Subcutaneous abdominal adipose tissue (tissue), 5 donors: ENCODE measurements around the gene ARSG.
"Not testable (repeated sequence)": the region's sequence is repeated elsewhere in the genome, so short reads cannot be mapped to it uniquely, and the experiment has no call there.

Experiments used
- H3K27ac ChIP-seq: one replicate; pipeline ENCODE4 v1.7.0; 2013; ENCODE audit warnings: low read depth, mild to moderate bottlenecking, inconsistent platforms, low read length, moderate library complexity
- H3K27me3 ChIP-seq, 5 donors: one replicate each; pipeline ENCODE4 v1.7.0; 2013; ENCODE audit warnings: low read length in 5 of 5, inconsistent platforms in 1 of 5; ENCODE audit not compliant: control insufficient read depth in 5 of 5, insufficient read depth in 4 of 5
- H3K36me3 ChIP-seq, 5 donors: one replicate each; pipeline ENCODE4 v1.7.0; 2013; ENCODE audit warnings: low read length in 5 of 5; ENCODE audit not compliant: control insufficient read depth in 5 of 5, insufficient read depth in 5 of 5
- H3K4me1 ChIP-seq, 5 donors: one replicate each; pipeline ENCODE4 v1.7.0; 2013; ENCODE audit warnings: low read length in 5 of 5, mild to moderate bottlenecking in 3 of 5, moderate library complexity in 1 of 5; ENCODE audit not compliant: control insufficient read depth in 5 of 5, insufficient read depth in 5 of 5
- H3K4me3 ChIP-seq, 5 donors: one replicate each; pipeline ENCODE4 v1.7.0; 2013; ENCODE audit warnings: low read length in 5 of 5, low read depth in 1 of 5
- H3K9ac ChIP-seq, 5 donors: one replicate each; pipeline ENCODE4 v1.7.0; 2013; ENCODE audit warnings: low read length in 5 of 5, mild to moderate bottlenecking in 4 of 5, moderate library complexity in 3 of 5
- H3K9me3 ChIP-seq, 5 donors: one replicate each; pipeline ENCODE4 v1.7.0; 2013; ENCODE audit warnings: low read length in 5 of 5; ENCODE audit not compliant: control insufficient read depth in 5 of 5
- donor health status: healthy.
- donor health status: healthy.
- donor health status: healthy.
- donor health status: healthy.
- donor health status: healthy.

ARSG gene

DNA sequence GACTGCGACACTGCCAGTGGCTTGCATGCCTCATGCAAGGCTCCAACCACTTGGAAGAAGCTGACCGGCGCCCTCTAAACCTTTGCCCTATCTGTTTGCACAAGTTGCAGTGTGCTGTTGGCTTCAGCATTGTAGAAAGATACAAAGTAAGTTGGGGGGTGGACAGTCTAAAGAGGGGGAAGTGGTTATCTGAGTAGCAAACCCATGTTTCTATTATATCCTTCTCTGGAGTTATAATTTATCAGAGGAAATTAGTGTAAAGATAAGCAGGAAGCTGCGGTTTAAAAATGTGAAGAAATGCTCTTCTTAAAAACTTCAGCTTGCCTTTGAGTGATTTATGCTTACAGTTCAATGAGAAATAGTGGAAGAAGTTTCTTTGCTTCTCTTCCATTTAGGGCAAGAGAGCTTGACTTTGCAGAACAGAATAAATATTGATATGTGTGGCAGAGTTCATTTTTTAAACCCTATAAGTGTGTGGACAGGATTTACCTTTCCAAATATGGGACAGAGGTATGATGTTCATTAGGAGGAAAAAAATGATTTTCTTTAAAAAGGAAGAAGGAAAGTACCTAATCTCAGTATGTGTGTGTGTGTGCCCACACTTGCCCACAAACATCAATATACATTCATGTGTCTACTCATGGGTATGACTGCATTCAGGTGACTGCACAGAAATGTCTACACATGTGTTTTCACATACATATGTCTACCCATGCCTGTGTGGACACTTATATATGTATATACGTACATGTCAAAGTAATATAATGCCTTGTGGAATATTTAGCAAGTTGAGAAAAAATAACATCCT lies 35.4 kb upstream of the ARSG start:
- Histone ChIP-seq H3K9ac (no peak overlapping the region), H3K27me3 (no peaks in the 10 kb centered on the region), H3K9me3 (no peaks in the 10 kb centered on the region), H3K4me1 (peaks cover 0 to 36% (median 25%) of the 10 kb centered on the region in 5 donors), H3K4me3 (no peak overlapping the region), H3K36me3 (peaks cover 0 to 31% (median 19%) of the 10 kb centered on the region in 5 donors), H3K27ac (peak overlapping the region; percentile 2)

DNA sequence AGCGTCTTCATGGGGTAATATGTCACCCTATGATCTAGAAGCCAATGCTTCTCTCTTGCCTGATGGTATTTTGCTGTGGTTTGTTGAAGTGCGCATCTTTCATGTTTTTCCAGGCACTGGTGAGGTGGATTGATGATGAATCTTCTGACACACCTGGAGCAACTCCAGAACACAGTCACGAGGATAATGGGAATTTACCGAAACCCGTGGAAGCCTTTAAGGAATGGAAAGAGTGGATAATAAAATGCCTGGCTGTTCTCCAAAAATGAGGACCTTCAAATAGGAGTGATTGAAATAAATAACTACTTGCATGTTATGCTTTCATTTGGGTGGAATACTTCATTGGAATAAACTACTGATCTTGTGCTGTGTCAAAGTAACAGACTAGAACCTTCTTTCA lies 34.6 kb upstream of the ARSG start:
- not testable (repeated sequence) for H3K4me3 ChIP-seq, H3K27ac ChIP-seq, H3K9ac ChIP-seq, H3K27me3 ChIP-seq, H3K9me3 ChIP-seq
- Histone ChIP-seq H3K4me1 (peaks cover 0 to 36% (median 25%) of the 10 kb centered on the region in 5 donors), H3K36me3 (peaks cover 0 to 26% (median 19%) of the 10 kb centered on the region in 5 donors)

DNA sequence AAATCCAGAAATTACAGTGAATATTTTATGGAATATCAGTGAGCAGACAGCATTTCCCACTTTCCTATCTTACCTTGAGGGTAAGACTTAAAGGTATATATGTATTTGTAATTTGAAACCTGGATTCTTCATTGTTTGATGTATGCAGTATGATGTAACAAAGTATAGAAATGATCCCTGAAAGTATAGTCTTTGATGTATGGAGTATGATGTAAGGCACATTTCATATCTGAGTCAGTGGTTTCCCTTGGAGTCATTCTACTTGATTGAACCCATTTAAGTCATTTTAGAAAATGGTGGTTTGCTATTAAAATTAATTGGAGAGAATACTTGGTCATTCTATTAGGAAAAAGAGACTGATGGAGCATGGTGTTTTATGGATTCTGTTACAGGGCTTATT lies 33.4 kb upstream of the ARSG start:
- Histone ChIP-seq H3K4me3 (no peak overlapping the region), H3K9ac (no peak overlapping the region), H3K4me1 (peaks cover 0 to 37% (median 25%) of the 10 kb centered on the region in 5 donors), H3K36me3 (peaks cover 0 to 21% (median 19%) of the 10 kb centered on the region in 5 donors), H3K9me3 (no peaks in the 10 kb centered on the region), H3K27me3 (no peaks in the 10 kb centered on the region), H3K27ac (no peak overlapping the region)

DNA sequence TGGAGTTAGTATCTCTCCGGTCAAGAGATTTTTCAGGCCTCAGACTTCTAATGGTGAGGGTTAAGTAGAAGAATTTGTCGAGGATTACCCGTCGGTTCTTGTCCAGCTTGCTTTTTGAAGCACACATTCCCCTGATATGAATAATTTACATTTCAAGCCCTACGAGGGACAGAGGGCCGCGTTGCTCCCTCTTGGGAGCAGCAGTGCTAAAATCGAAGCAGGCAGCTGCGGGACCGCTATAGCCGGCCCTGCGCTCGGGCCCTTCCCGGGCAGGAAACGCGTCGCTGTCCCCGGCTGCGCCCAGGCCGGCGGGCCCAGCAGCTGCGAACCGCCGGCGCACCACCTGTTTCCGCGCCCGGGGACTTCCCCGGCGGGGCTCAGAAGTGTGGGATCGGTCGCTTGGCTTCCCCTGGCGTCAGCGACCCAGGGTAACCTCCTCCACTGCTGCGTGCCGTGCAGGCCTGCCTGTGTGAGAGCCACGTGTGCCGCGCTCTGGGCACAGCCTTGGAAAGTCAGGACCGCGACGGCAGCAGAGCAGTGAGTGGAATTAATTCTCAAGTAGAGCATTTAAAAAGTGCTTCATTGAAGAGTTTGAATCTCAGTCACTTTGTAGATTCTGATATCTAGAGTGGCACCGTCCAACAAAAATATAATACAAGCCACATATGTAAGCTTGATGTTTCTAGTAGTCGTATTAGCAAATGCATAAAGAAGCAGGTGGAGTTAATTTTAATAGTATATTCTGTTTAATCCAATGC lies 32.2 kb upstream of the ARSG start:
- H3K27ac ChIP-seq: not testable (repeated sequence)

DNA sequence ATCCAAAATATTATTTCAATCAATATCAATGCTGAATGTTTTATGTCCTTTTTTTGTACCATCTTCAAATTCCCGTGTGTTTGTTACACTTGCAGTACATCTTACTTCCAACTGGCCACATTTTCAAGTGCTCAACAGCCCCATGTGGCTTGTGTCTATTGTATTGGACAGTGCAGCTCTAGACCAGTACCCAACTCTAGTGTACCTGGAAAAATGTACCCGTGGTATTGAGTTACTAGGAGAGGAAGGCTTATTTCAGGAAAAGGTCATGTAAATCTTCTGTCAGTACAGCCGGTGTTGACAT lies 31.7 kb upstream of the ARSG start:
- not testable (repeated sequence) for H3K9me3 ChIP-seq, H3K27me3 ChIP-seq, H3K9ac ChIP-seq, H3K4me3 ChIP-seq, H3K27ac ChIP-seq
- Histone ChIP-seq H3K4me1 (peaks cover 0 to 34% (median 24%) of the 10 kb centered on the region in 5 donors), H3K36me3 (peaks cover 0 to 16% (median 13%) of the 10 kb centered on the region in 5 donors)

More for the DNA sequence above, 32.2 kb upstream of the ARSG start:
- Histone ChIP-seq H3K9ac (peak overlapping the region in 2 of 5 donors; percentile 10 to 35), H3K4me1 (peaks cover 0 to 39% (median 27%) of the 10 kb centered on the region in 5 donors), H3K36me3 (peaks cover 0 to 21% (median 13%) of the 10 kb centered on the region in 5 donors)
- not testable (repeated sequence) for H3K4me3 ChIP-seq, H3K9me3 ChIP-seq, H3K27me3 ChIP-seq

DNA sequence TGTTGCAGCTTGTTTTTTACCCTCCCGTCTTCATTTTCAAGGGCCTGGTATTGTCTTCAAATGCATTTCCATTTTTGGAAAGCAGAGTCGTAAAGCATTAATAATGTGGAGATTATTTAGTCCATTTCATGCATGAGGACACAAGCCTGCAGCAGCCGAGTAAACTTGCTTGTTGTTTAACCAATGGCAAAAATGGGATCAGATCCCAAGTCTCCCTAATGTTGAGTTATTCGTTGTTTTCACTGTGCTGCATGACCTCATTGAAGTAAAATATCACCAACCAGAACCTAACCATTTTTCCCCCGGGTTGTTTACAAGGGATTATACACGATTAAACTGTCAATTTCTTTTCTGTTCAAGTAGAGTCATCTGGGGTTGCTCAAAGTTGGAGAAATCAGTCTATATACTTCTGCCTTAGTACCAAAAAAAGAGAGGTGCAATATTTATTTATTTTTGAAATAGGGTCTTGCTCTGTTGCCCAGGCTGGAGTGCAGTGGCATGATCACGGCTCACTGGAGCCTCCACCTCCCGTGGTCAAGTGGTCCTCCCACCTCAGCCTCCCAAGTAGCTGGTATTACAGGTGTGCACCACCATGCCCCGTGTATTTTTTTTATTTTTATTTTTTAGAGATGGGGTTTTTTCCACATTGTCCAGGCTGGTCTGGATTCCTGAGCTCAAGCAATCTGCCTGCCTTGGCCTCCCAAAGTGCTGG lies 31.1 kb upstream of the ARSG start:
- no peak overlapping the region for H3K27ac ChIP-seq
- H3K27me3 ChIP-seq: no peaks in the 10 kb centered on the region
- no peaks in the 10 kb centered on the region for H3K9me3 ChIP-seq
- no peak overlapping the region for H3K9ac ChIP-seq
- H3K4me1 ChIP-seq: peaks cover 0 to 28% (median 18%) of the 10 kb centered on the region in 5 donors
- H3K4me3 ChIP-seq: no peak overlapping the region
- peaks cover 0 to 12% (median 7%) of the 10 kb centered on the region in 5 donors for H3K36me3 ChIP-seq

DNA sequence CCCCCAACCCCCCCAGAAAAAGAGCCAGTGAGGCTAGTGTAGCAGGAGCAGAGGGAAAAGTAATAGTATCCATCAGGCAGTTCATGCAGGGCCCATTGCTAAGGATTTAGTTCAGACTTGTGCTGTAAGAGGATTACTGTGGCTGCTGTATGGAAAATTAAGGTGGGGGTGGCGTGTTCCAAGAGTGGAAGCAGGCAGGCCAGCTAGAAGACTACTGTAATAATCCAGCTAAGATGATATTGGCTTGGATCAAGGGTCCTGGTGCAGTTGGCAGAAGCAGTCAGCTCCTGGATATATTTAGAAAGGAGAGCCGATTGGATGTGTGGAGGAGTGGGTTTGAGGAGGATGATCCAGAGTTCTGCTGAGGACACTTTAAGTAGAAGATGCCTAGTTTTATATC lies 28.8 kb upstream of the ARSG start:
- H3K9me3 ChIP-seq, H3K36me3 ChIP-seq, H3K9ac ChIP-seq, H3K4me3 ChIP-seq, H3K27ac ChIP-seq, H3K27me3 ChIP-seq: not testable (repeated sequence)
- peaks cover 0 to 13% (median 8%) of the 10 kb centered on the region in 5 donors for H3K4me1 ChIP-seq

DNA sequence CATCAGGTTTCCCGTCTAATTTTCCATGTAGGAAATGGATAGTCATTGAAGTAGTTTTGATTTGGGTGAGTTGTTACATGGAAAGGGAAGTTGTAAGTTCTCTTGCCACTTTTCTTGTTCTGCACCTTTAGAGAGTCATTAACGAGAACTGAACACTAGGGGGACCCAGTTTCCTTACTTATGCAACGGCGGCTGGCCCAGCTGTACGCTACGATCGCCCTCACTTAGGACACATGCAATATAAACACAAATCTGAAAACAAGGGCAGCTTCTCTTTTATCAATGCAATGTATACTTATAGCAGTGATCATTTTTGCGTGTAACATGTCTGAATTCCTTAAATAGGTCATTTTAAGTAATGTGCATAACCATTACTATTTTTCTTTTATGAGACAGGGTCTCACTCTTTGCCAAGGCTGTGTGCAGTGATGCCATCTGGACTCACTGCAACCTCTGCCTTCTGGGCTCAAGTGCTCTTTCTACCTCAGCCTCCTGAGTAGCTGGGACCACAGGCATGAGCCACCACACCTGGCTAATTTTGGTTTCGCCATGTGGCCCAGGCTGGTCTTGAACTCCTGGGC lies 28.1 kb upstream of the ARSG start:
- not testable (repeated sequence) for H3K9ac ChIP-seq, H3K9me3 ChIP-seq, H3K36me3 ChIP-seq, H3K4me3 ChIP-seq, H3K27ac ChIP-seq, H3K27me3 ChIP-seq
- H3K4me1 ChIP-seq: peaks cover 0 to 13% (median 8%) of the 10 kb centered on the region in 5 donors

DNA sequence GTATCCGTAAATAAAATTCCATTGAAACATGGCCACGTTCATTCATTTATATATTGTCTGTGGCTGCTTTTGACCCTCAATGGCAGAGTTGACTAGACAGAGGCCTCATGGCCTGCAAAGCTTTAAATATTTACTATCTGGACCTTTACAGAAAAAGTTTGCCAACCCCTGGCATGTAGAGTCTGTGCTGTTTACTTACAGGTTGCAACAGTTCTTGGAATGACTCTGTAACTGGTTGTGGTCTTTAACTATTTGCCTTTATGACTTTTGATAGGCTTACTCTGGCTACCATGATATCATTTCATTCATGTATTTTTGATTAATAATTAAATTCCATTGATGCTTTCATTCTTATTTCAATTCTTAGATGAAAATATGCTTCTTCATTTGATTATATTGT lies 25.5 kb upstream of the ARSG start:
- not testable (repeated sequence) for H3K9ac ChIP-seq, H3K27ac ChIP-seq, H3K36me3 ChIP-seq, H3K9me3 ChIP-seq, H3K27me3 ChIP-seq, H3K4me3 ChIP-seq, H3K4me1 ChIP-seq
